IMR-90 (cell line): ENCODE measurements around the gene KPNA1. TPM values are rescaled to one million over a fixed set of nuclear protein-coding genes. Genes with fewer than 3 reads are reported as not detected.

Experiments
- ATAC-seq: fragments of 200-7000 bp; cut with Tn5 transposase; 2 replicates; pipeline ENCODE4 v1.9.1; 2020; ENCODE audit warnings: low read depth, mild to moderate bottlenecking, moderate library complexity
- BruUV-seq: library from RNA; stranded (reverse); fragments of 400-500 nt; replicated peaks from 2 replicates; lab custom pipeline; 2021; lab: Mats Ljungman, UMichigan
- CTCF ChIA-PET: fragments of 300-600 bp; formaldehyde crosslinking; extraction: SDS; loops from one replicate; lab custom pipeline; 2021; ENCODE audit warnings: antibody characterized with exemption; lab: Yijun Ruan, JAX
- POLR2A ChIA-PET: fragments of 300-600 bp; sonication (Branson Sonifier 250); formaldehyde crosslinking; loops from one replicate; lab custom pipeline; 2022; ENCODE audit warnings: antibody characterized with exemption; ENCODE audit not compliant: unreplicated experiment; lab: Charles Lee
- DNase-seq: peaks from one replicate; pipeline ENCODE4 v3.0.0; 2013
- H2AFZ ChIP-seq: replicated peaks from 2 replicates; pipeline ENCODE3; 2013; ENCODE audit warnings: low read length, mild to moderate bottlenecking; ENCODE audit not compliant: poor library complexity
- H2AK5ac ChIP-seq: 2 replicates; pipeline ENCODE4 v1.6.1; 2013; ENCODE audit warnings: low read depth, low read length, inconsistent platforms
- H2AK9ac ChIP-seq: replicated peaks from 2 replicates; pipeline ENCODE3; 2013; ENCODE audit warnings: mild to moderate bottlenecking, low read depth, low read length, moderate library complexity; ENCODE audit not compliant: poor library complexity
- H2BK120ac ChIP-seq: 2 replicates; pipeline ENCODE4 v1.6.1; 2013; ENCODE audit warnings: low read depth, low read length, inconsistent platforms
- H2BK15ac ChIP-seq: 3 replicates; pipeline ENCODE4 v1.6.1; 2013; ENCODE audit warnings: low read depth, low read length, inconsistent platforms
- H2BK20ac ChIP-seq: 2 replicates; pipeline ENCODE4 v1.6.1; 2013; ENCODE audit warnings: low read depth, mild to moderate bottlenecking, inconsistent platforms, low read length, moderate library complexity
- H2BK5ac ChIP-seq: 2 replicates; pipeline ENCODE4 v1.6.1; 2013; ENCODE audit warnings: mild to moderate bottlenecking, low read depth, low read length, inconsistent platforms; ENCODE audit not compliant: poor library complexity, severe bottlenecking
- H3K14ac ChIP-seq: replicated peaks from 2 replicates; pipeline ENCODE4 v1.6.1; 2013; ENCODE audit warnings: low read depth, low read length, inconsistent platforms
- H3K18ac ChIP-seq: 2 replicates; pipeline ENCODE4 v1.6.1; 2013; ENCODE audit warnings: low read depth, low read length, control low read depth
- H3K23ac ChIP-seq: 2 replicates; pipeline ENCODE4 v1.6.1; 2013; ENCODE audit warnings: low read depth, low read length, inconsistent platforms
- H3K27ac ChIP-seq: 2 replicates; pipeline ENCODE4 v1.5.1; 2013; ENCODE audit warnings: mild to moderate bottlenecking, control low read depth, low read length; ENCODE audit not compliant: insufficient read depth
- H3K27me3 ChIP-seq: 2 replicates; pipeline ENCODE4 v1.6.1; 2013; ENCODE audit warnings: low read length; ENCODE audit not compliant: control insufficient read depth, insufficient read depth
- H3K36me3 ChIP-seq: 2 replicates; pipeline ENCODE4 v1.6.1; 2013; ENCODE audit warnings: low read length, mixed read lengths; ENCODE audit not compliant: control insufficient read depth, insufficient read depth
- H3K4ac ChIP-seq: 2 replicates; pipeline ENCODE4 v1.6.1; 2013; ENCODE audit warnings: low read depth, low read length, inconsistent platforms
- H3K4me1 ChIP-seq: 2 replicates; pipeline ENCODE4 v1.6.1; 2013; ENCODE audit warnings: low read length, mixed read lengths; ENCODE audit not compliant: control insufficient read depth, insufficient read depth
- H3K4me2 ChIP-seq: 2 replicates; pipeline ENCODE4 v1.6.1; 2013; ENCODE audit warnings: low read depth, mild to moderate bottlenecking, control low read depth, low read length, moderate library complexity
- H3K4me3 ChIP-seq: 2 replicates; pipeline ENCODE4 v1.5.1; 2013; ENCODE audit warnings: low read depth, mild to moderate bottlenecking, control low read depth, low read length, moderate library complexity; ENCODE audit not compliant: insufficient read depth
- H3K56ac ChIP-seq: 2 replicates; pipeline ENCODE4 v1.6.1; 2013; ENCODE audit warnings: low read length, inconsistent platforms; ENCODE audit not compliant: insufficient read depth; ENCODE audit errors: extremely low read depth
- H3K79me1 ChIP-seq, 2 experiments: 2 replicates each; pipeline ENCODE4 v1.6.1; 2013; ENCODE audit warnings: low read length in 2 of 2, inconsistent platforms in 1 of 2, low read depth in 1 of 2
- H3K9ac ChIP-seq: 2 replicates; pipeline ENCODE4 v1.6.1; 2013; ENCODE audit warnings: low read depth, low read length, control low read depth
- H3K9me1 ChIP-seq: 2 replicates; pipeline ENCODE4 v1.6.1; 2013; ENCODE audit warnings: low read length, inconsistent platforms; ENCODE audit not compliant: insufficient read depth
- H3K9me3 ChIP-seq: 2 replicates; pipeline ENCODE4 v1.6.1; 2013; ENCODE audit warnings: low read length; ENCODE audit not compliant: control insufficient read depth, insufficient read depth
- H4K20me1 ChIP-seq: 2 replicates; pipeline ENCODE4 v1.6.1; 2013; ENCODE audit warnings: low read length, inconsistent platforms; ENCODE audit not compliant: insufficient read depth
- H4K5ac ChIP-seq: 2 replicates; pipeline ENCODE4 v1.6.1; 2013; ENCODE audit warnings: mild to moderate bottlenecking, low read depth, low read length, control low read depth
- H4K8ac ChIP-seq, 2 experiments: 2 replicates each; pipeline ENCODE4 v1.6.1; 2013; ENCODE audit warnings: low read depth in 2 of 2, low read length in 2 of 2, control low read depth in 1 of 2, inconsistent platforms in 1 of 2
- H4K91ac ChIP-seq: 2 replicates; pipeline ENCODE4 v1.6.1; 2013; ENCODE audit warnings: low read depth, low read length, inconsistent platforms; ENCODE audit not compliant: insufficient read depth
- CEBPB ChIP-seq: IDR thresholded peaks from 2 replicates; pipeline ENCODE4 v1.6.1; 2012; ENCODE audit warnings: low read depth, low read length, improper control_type of control experiment
- USF2 ChIP-seq: fragments of 150-350 bp; IDR thresholded peaks from 2 replicates; pipeline ENCODE4 v1.6.1; 2017; ENCODE audit warnings: mild to moderate bottlenecking, antibody characterized with exemption, low read length, low read depth
- dilution Hi-C: fragments of 300-500 bp; cut with HindIII; formaldehyde crosslinking; loops from one replicate; pipeline ENCODE4 v1.14.3; 2018; ENCODE audit warnings: low sequenced_read_pairs; ENCODE audit not compliant: unreplicated experiment
- in situ Hi-C: fragments of 300-500 bp; cut with MboI; formaldehyde crosslinking; loops from 3 replicates; pipeline ENCODE4 v1.14.3; 2019; ENCODE audit warnings: low sequenced_read_pairs, inconsistent platforms, mixed read lengths
- intact Hi-C: fragments of 100-400 bp; cut with micrococcal nuclease; formaldehyde crosslinking; loops from 2 replicates; pipeline ENCODE4 v1.10.0; 2022
- polyA plus RNA-seq, 3 experiments: library from polyadenylated mRNA; depleted of rRNA; stranded (reverse); fragments of >200 nt; gene quantifications; 2 replicates each; pipeline ENCODE4 v1.2.3, GENCODE V29; 2012; ENCODE audit warnings: low replicate concordance in 1 of 3
- total RNA-seq: library from RNA; depleted of rRNA; stranded (reverse); fragments of >200 nt; gene quantifications from 2 replicates; pipeline ENCODE4 v1.2.3, GENCODE V29; 2012

KPNA1 gene
- total and polyA plus RNA-seq, 2 of the 4 experiments (the other 2 are of a cell fraction) = 30.6 to 112 TPM

- dilution Hi-C loops = no loop called here
- H4K5ac ChIP-seq = no peak overlapping the region
- no peak overlapping the region for H2AK9ac ChIP-seq
- H3K18ac ChIP-seq = no peak overlapping the region
- CTCF ChIA-PET = no interaction called here
- no peaks in the 10 kb centered on the region for H3K27me3 ChIP-seq
- no peak overlapping the region for H2AK5ac ChIP-seq
- H3K27ac ChIP-seq = no peak overlapping the region
- no peak overlapping the region for H3K23ac ChIP-seq
- peaks cover 4% of the 10 kb centered on the region for H3K9me1 ChIP-seq
- ATAC-seq = no peak
- H3K9me3 ChIP-seq = no peaks in the 10 kb centered on the region
- intact Hi-C loops = no loop called here
- TF ChIP-seq USF2 = no peak
- peak; percentile 70; the same call in 1 of the 2 replicates for TF ChIP-seq CEBPB
- in situ Hi-C loops = no loop called here
- no peak for DNase-seq
- no peaks in the 10 kb centered on the region for H3K4me1 ChIP-seq
- no peak overlapping the region for H2AFZ ChIP-seq
- no peak overlapping the region for H4K91ac ChIP-seq
- H4K8ac ChIP-seq = no peak overlapping the region
- H3K9ac ChIP-seq = no peak overlapping the region
- no peaks in the 10 kb centered on the region for H3K36me3 ChIP-seq
- H3K79me1 ChIP-seq = 0 out of 4 replicates have a peak, but pooled peaks cover 0 to 3% of the 10 kb centered on the region in 2 experiments
- H2BK15ac ChIP-seq = no peak overlapping the region
- H4K20me1 ChIP-seq = peaks cover under 1% of the 10 kb centered on the region
- H2BK120ac ChIP-seq = no peak overlapping the region
- no TSS peak for BruUV-seq
- H3K4ac ChIP-seq = no peak overlapping the region
- no peak overlapping the region for H2BK5ac ChIP-seq
- no peak overlapping the region for H3K56ac ChIP-seq
- POLR2A ChIA-PET = no interaction called here
- H3K14ac ChIP-seq = no peak overlapping the region; the same call in 1 of the 2 replicates
- no peak overlapping the region for H3K4me3 ChIP-seq
- H2BK20ac ChIP-seq = no peak overlapping the region
- no peak overlapping the region for H3K4me2 ChIP-seq
These were observed 5.0 kb upstream of the KPNA1 start for GRCh38 chr3:122519693-122520092.
